Hematopoietic multipotent progenitor cell treated with erythropoietin and hydrocortisone succinate and interleukin-3 and kit ligand, for 6 days (in vitro differentiated cells): ENCODE measurements around the gene EML1.

Experiments used
- DNase-seq: peaks from one replicate; pipeline ENCODE4 v3.0.0-alpha.2; 2015

EML1 gene

GRCh38 chr14:99780690-99781089 lies 12.5 kb upstream of the EML1 start:
- no peak for DNase-seq

GRCh38 chr14:99781091-99781490 lies 12.1 kb upstream of the EML1 start:
- DNase-seq: no peak

- DNase-seq: no peak
Measured at GRCh38 chr14:99781853-99782610, 11.2 kb upstream of the EML1 start.

DNA sequence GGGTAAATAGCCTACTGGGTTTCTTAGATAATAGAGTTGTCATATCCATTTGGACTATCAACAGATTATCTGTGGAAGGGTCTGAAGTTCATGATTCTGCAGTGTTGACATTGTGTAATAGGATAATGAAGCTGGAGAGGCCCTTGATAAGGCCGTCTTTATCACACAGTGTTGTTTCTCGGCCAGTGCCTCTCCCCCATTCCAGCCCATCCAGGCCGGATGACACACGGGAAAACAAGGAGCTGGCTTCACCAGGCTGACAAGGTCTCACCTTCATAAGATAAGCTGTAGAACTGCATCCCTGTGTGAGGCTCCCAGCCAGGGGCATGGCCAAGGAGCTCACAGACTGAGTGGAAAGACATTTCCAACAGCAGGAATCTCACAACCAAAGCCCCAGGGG lies 8.7 kb upstream of the EML1 start:
- DNase-seq: no peak

DNA sequence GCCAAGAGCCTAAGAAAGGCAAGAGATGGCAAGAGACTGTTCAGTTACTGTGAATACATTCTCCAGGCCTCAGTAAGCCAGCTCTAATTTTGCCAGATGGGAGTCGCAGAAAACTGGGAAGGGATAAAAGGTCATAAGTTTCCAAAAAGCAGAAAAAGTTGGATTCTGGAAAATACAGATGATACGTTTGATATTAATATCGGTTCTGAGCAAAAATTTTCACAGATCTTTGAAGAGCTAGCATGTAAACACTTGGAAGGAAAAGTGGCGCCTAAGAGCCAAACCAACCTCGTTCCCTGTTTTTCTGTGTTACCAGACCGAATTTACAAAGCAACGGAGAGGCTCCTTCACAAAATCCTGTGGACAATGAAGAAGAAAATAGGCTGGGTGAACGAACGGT lies 7.8 kb upstream of the EML1 start:
- DNase-seq: no peak

- DNase-seq: no peak
Measured at GRCh38 chr14:99786511-99786989, 6.7 kb upstream of the EML1 start.

DNA sequence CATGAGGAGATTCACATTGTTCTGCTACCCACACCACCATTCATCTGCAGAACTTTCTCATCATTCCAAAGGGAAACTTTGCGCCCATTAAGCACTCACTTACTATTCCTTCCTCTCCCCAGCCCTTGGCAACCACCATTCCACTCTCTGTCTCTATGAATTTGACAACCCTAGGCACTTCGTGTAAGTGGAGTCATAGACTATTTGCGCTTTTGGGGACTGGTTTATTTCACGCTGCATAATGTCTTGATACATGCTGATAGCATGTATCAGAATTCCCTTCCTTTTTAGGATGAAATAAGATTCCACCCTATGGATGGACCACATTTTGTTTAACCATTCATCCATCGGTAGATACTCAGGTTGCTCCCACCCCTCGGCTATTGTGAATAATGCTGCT lies 4.5 kb upstream of the EML1 start:
- no peak for DNase-seq

DNA sequence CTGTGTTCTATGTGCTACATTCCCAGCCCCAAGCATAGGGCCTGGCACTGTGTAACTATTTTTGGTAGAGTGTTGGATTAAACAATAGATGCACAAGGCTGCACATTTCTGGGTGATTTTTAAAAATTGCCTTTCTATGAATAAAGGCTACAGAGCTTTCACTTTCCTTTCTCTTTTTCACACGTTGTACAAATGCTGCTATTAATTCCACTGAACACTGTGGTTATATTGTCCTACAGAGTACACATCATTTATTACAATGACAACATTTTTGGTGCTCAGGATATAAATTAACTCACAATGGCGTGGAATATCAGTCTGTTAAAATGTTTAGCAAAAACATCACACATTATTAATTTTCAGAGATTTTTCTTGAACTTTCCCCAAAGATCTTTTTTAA lies 3.6 kb upstream of the EML1 start:
- DNase-seq: no peak

- DNase-seq: no peak
Measured at GRCh38 chr14:99790201-99790977, 2.8 kb upstream of the EML1 start.

- no peak for DNase-seq
Measured at GRCh38 chr14:99790978-99791376, 2.2 kb upstream of the EML1 start.

- no peak for DNase-seq
Measured at GRCh38 chr14:99791476-99792209, 1.6 kb upstream of the EML1 start.

GRCh38 chr14:99792210-99792535 lies 1.0 kb upstream of the EML1 start:
- no peak for DNase-seq

DNA sequence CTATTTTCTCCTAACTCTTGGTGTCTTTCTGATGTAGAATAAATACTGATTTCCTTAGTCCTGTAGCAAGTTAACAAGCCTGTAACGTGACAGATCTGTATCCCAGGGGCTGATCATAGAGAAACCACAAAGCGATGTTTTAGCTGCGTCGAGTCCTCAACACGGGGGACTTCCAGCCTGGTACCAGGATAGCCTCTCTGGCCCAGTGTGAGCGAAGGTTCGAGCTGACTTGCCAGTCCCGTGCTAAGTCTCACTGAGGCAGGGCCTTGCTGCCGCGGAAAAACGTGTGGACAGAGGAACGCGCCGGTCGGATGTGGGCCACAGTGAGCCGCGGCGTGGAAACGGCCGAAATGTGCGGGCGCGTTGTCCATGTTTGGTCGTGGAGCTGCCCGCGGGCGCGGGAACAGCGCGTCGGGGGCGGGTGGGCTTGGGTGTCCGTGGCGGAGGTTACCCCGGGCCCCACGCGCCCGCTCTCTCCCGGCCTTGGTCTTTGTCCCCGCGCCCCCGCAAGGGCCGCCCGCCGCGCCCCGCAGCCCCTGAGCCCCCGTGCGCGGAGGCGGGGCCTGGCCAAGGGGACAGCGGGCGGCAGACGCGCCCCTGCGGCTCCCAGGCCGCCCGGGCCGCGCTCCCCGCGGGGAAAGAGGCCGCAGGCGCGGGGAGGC lies 531 bp upstream of the EML1 start:
- peak; percentile 3 for DNase-seq

- DNase-seq: no peak
Measured at GRCh38 chr14:99794151-99794780, 1.1 kb downstream of the EML1 start.

DNA sequence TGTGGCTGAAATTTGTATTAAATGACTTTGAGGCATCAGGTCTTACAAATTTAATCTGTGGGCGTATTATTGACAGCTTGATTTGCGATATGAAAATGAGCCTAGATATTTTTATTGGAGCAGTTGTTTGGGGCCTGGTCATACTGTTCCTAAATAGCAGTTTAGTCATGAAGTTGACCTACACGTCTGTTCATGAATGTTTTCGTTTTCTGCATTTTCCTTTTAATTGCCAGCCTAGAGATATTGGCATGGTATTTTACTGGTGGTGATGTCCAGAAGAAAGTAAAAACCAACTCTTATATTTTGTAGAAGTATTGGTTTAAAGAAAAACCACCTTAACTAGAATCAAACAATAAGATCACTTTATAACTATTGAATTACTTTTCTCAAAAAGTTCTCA lies 1.8 kb downstream of the EML1 start:
- no peak for DNase-seq

DNA sequence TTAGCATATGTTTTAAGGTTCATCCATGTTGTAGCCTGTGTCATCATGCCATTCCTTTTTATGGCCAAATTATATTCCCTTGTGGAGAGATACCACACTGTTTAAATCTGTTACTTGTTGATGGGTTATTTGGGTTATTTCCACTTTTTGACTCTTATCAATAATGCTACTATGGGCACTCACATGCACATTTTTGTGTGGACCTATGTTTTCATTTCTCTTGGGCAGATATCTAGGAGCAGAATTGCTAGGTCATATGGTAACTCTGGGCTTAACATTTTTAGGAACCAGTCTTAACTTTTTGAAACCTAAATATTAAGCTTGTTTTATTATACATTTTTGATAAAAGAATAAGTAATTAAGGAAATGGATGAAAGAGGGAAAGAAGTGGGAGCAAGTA lies 4.0 kb downstream of the EML1 start:
- no peak for DNase-seq

DNA sequence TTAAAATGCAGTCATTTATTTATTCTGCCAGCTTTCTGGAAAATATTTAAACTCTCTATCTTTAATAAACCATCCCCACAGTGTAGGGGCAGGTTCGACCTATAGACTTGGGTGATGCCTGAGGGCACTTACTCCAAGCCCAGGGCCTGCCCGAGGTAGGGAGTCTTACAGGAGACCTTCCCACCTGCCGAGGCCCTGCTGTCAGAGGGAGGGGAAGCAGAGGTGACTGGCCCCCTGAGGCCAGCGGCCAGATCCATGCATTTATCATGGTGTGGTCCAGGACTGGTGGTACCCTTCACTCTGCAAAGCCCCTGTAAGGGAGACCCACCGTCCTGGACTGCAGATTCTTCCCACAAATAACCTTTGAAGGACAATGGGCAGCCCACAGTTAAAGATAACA lies 7.6 kb downstream of the EML1 start:
- no peak for DNase-seq

DNA sequence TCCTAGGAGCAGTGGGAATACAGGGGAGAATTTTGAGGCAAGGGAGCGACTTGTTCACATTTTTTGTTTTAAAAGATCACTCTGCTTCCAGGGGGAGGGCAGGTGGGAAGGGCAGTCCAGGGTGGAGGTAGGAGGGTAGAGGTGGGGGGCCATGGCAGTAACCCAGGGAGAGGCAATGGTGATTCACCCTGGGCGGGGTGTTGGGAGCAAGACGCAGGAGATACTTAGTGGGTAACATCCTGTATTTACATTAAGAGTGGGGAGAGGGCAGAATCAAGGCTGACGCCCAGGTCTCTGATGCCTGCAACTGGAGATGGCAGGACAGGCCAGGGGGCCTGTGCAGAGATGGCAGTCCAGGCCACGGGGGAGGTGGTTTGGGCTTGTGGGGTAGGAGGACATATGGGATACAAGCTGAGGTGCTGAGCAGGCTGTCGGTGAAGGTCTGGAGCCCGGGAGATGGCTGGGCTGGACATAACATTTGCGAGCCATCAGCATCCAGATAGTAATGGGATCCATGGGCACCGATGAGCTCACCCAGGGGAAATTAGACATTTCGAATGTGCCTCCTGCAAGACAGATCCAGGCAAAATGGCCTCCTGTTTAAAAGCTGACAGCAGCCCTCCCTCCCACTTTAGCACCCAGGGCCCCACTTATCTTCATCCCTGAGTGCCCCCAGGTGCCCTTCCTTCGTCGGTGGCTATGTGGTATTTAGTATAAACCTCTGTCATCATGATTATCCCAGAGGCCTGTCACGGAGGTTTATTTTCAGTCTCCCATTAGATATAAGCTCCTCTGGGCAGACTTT lies 9.3 kb downstream of the EML1 start:
- no peak for DNase-seq

- no peak for DNase-seq
Measured at GRCh38 chr14:99803106-99803775, 10.0 kb downstream of the EML1 start.

GRCh38 chr14:99803803-99804202 lies 10.6 kb downstream of the EML1 start:
- no peak for DNase-seq

DNA sequence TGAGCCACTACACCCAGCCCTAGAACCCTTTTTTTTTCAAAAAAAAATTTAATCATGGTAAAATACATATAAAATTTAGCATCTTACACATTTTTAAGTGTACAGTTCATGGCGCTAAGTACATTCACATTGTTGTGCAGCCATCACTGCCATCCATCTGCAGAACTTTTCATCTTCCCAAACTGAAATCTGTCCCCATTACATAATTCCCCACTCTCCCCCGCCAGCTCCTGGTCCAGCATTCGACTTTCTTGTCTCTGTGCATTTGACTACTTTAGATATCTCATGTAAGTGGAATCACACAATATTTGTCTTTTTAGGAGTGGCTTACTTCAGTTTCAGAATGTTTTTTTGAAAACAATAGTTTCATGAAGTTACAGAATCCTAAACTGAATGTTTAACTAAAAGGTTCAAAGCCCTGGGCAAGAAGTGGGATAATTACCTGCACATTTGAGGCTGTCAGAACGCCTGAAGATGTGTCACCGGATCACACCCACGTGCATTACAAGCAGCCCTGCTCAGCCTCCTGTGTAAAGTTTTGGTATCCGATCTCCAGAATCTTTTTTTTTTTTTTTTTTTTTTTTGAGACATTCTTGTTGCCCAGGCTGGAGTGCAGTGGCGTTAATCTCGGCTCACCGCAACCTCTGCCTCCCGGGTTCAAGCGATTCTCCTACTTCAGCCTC lies 12.7 kb downstream of the EML1 start:
- DNase-seq: no peak
